ENCODE results near the gene CDC42BPB. TPM values are rescaled to one million over a fixed set of nuclear protein-coding genes. Genes with fewer than 3 reads are reported as not detected.

Gene CDC42BPB
- polyA plus RNA-seq, 1 donor (not counting 4 experiments of a cell fraction or from before 2014, with no cell fraction given): 41.3 TPM

DNA sequence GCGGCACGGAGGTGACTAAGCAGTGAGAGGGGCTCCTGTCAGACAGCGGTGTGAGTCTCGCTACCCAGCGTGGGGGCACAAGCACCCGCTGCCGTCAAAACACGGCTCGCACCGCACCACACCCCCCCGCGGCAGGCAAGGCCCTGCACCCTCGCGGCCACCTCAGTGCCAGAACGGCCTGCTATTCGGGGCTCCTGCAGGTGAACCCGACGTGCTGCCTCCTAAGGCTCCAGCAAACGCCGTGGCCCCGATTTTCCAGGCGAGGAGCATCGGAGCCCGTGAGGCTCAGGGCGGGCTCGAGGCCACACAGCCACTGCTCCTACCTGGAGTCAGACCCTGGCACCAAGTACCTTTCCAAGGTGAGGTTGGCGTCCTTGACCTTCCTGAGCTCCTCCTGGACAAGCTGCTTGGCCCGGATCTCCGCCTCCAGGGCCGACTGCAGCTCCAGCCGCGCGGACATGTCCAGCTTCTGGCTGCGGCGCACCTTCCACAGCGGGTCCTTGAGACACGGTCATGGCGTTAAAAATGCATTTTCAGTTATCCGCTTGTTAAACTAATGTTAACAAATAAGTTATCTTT, 93.1 kb downstream of the CDC42BPB start:
- dilution Hi-C loops (cut with MboI; ENCODE audit: extremely low pct_ligation_motif_present, low sequenced_read_pairs): no loop called here
- H4K20me1 ChIP-seq (ENCODE audit: control insufficient read depth, extremely low read depth, insufficient read depth, low read length): no peaks in the 10 kb centered on the region
- no peaks in the 10 kb centered on the region for H3K9me1 ChIP-seq (ENCODE audit: control insufficient read depth, extremely low read depth, insufficient read depth, low read length)
- DNase-seq (ENCODE audit: low read depth, low spot score) (no peak), FAIRE-seq (no peak)
- no peak overlapping the region for H2AFZ ChIP-seq (ENCODE audit: control insufficient read depth, low read length)
- H3K4me3 ChIP-seq (ENCODE audit: control insufficient read depth in 2 of 3, extremely low read depth in 1 of 3, insufficient read depth in 2 of 3, low read depth in 1 of 3, low read length in 3 of 3): no peak overlapping the region
- no peaks in the 10 kb centered on the region for H3K79me2 ChIP-seq (ENCODE audit: control insufficient read depth, insufficient read depth, low read length)
- no peak overlapping the region for H3K4me2 ChIP-seq (ENCODE audit: control insufficient read depth, extremely low read depth, insufficient read depth, low read depth, low read length)
- H3K36me3 ChIP-seq (ENCODE audit: control insufficient read depth in 2 of 2, extremely low read depth in 1 of 2, insufficient read depth in 2 of 2, low read length in 2 of 2): peaks cover 39 to 48% of the 10 kb centered on the region in 2 experiments
- H3K4me1 ChIP-seq (ENCODE audit: control insufficient read depth, extremely low read depth, insufficient read depth, low read length): no peaks in the 10 kb centered on the region
- TF ChIP-seq EZH2 (IDR thresholded peaks at IDR 0.05; ENCODE audit: low read length) (no peak), CTCF (optimal IDR thresholded peaks at IDR 0.05 in 1 of 3, IDR thresholded peaks at IDR 0.05 in 1 of 3, conservative IDR thresholded peaks at IDR 0.05 in 1 of 3; ENCODE audit: extremely low read depth in 1 of 3, insufficient read depth in 2 of 3, low read length in 3 of 3) (no peak)
- H3K27me3 ChIP-seq (ENCODE audit: control insufficient read depth, extremely low read depth, insufficient read depth, low read length): no peaks in the 10 kb centered on the region
- H3K27ac ChIP-seq (ENCODE audit: control insufficient read depth, insufficient read depth, low read length): no peak overlapping the region
- no peaks in the 10 kb centered on the region for H3K9me3 ChIP-seq (ENCODE audit: control insufficient read depth, low read depth, low read length)
- H3K9ac ChIP-seq (ENCODE audit: control insufficient read depth, extremely low read depth, insufficient read depth, low read length): no peak overlapping the region

DNA sequence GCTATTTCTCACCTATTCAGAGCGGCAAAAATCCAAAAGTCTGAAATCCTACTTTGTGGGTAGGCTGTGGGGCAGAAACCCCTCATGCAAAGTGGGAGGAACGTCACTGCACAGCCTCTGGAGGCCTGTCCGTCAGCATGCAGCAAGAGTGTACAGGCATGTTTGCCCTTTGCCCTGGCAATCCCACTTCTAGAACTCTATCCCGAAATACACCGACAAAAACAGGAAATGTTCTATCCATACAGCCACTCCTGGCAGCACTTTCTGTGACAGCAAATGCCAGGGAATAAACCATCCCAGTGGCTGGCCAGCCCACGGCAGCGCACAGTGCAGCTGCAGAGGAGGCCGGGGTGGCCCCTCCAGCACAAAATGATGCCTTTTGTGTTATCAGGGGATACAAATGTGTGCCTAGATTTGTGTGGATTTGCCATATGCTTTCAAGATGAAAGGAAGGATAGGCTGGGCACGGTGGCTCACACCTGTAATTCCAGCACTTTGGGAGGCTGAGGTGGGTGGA, 95.2 kb downstream of the CDC42BPB start:
- DNase-seq (ENCODE audit: low read depth, low spot score): no peak
- dilution Hi-C loops (cut with MboI; ENCODE audit: extremely low pct_ligation_motif_present, low sequenced_read_pairs): no loop called here
- H3K27ac ChIP-seq (ENCODE audit: control insufficient read depth, insufficient read depth, low read length): no peak overlapping the region
- no peaks in the 10 kb centered on the region for H4K20me1 ChIP-seq (ENCODE audit: control insufficient read depth, extremely low read depth, insufficient read depth, low read length)
- no peak overlapping the region for H2AFZ ChIP-seq (ENCODE audit: control insufficient read depth, low read length)
- FAIRE-seq: no peak
- H3K9me1 ChIP-seq (ENCODE audit: control insufficient read depth, extremely low read depth, insufficient read depth, low read length): no peaks in the 10 kb centered on the region
- H3K9ac ChIP-seq (ENCODE audit: control insufficient read depth, extremely low read depth, insufficient read depth, low read length): no peak overlapping the region
- H3K79me2 ChIP-seq (ENCODE audit: control insufficient read depth, insufficient read depth, low read length): no peaks in the 10 kb centered on the region
- H3K4me1 ChIP-seq (ENCODE audit: control insufficient read depth, extremely low read depth, insufficient read depth, low read length): no peaks in the 10 kb centered on the region
- peaks cover 41 to 50% of the 10 kb centered on the region in 2 experiments for H3K36me3 ChIP-seq (ENCODE audit: control insufficient read depth in 2 of 2, extremely low read depth in 1 of 2, insufficient read depth in 2 of 2, low read length in 2 of 2)
- H3K9me3 ChIP-seq (ENCODE audit: control insufficient read depth, low read depth, low read length): no peaks in the 10 kb centered on the region
- H3K27me3 ChIP-seq (ENCODE audit: control insufficient read depth, extremely low read depth, insufficient read depth, low read length): no peaks in the 10 kb centered on the region
- H3K4me3 ChIP-seq (ENCODE audit: control insufficient read depth in 2 of 3, extremely low read depth in 1 of 3, insufficient read depth in 2 of 3, low read depth in 1 of 3, low read length in 3 of 3): no peak overlapping the region
- no peak overlapping the region for H3K4me2 ChIP-seq (ENCODE audit: control insufficient read depth, extremely low read depth, insufficient read depth, low read depth, low read length)
- TF ChIP-seq CTCF (optimal IDR thresholded peaks at IDR 0.05 in 1 of 3, IDR thresholded peaks at IDR 0.05 in 1 of 3, conservative IDR thresholded peaks at IDR 0.05 in 1 of 3; ENCODE audit: extremely low read depth in 1 of 3, insufficient read depth in 2 of 3, low read length in 3 of 3) (no peak), EZH2 (IDR thresholded peaks at IDR 0.05; ENCODE audit: low read length) (no peak)
